HL-60 (cell line): Measurements from ENCODE around the gene MCM3AP.
A peak's percentile ranks its signal among the peaks of the same experiment; 100 is the strongest.

ENCODE experiments used
- DNase-seq, 2 experiments: peaks; one replicate each; pipeline ENCODE4 v3.0.0-alpha.2; 2010 to 2020; ENCODE audit warnings: low read depth in 1 of 2, low spot score in 1 of 2
- H3K27ac ChIP-seq: fragments of 250-450 bp; sonication (Bioruptor Pico); replicated peaks from 2 replicates; pipeline ENCODE4 v1.5.1; 2020; ENCODE audit warnings: mild to moderate bottlenecking, moderate library complexity
- H3K27me3 ChIP-seq: fragments of 250-450 bp; sonication (Bioruptor Pico); 2 replicates; pipeline ENCODE4 v1.5.1; 2021; ENCODE audit warnings: mild to moderate bottlenecking, moderate library complexity; ENCODE audit not compliant: insufficient read depth, poor library complexity, severe bottlenecking
- H3K4me3 ChIP-seq: replicated peaks from 2 replicates; pipeline ENCODE4 v1.5.1; 2011; ENCODE audit warnings: mild to moderate bottlenecking, control low read depth, low read length; ENCODE audit not compliant: insufficient read depth
- CTCF ChIP-seq: IDR thresholded peaks from one replicate; pipeline ENCODE4 v1.5.1; 2011; ENCODE audit warnings: low read length, control low read depth, inconsistent platforms; ENCODE audit not compliant: insufficient read depth
- GABPA ChIP-seq: IDR thresholded peaks from 2 replicates; pipeline ENCODE4 v1.6.1; 2012; ENCODE audit warnings: low read depth
- POLR2AphosphoS5 ChIP-seq: IDR thresholded peaks from 2 replicates; pipeline ENCODE4 v1.6.1; 2012; ENCODE audit warnings: low read depth
- REST ChIP-seq: IDR thresholded peaks from 2 replicates; pipeline ENCODE4 v1.6.1; 2012; ENCODE audit warnings: low read depth; ENCODE audit not compliant: insufficient replicate concordance
- SPI1 ChIP-seq: IDR thresholded peaks from 2 replicates; pipeline ENCODE4 v1.6.1; 2012; ENCODE audit warnings: low read depth, mild to moderate bottlenecking, borderline replicate concordance

Gene MCM3AP

GRCh38 chr21:46254208-46254975 is 31.0 kb downstream of the MCM3AP start:
- no peak overlapping the region for H3K4me3 ChIP-seq
- H3K27ac ChIP-seq: 0 out of 2 replicates have a peak overlapping the region, but pooled peaks have one; percentile 14
- no peak for DNase-seq
- TF ChIP-seq SPI1: no peak
- no peak for TF ChIP-seq POLR2AphosphoS5
- TF ChIP-seq CTCF: no peak
- no peak for TF ChIP-seq GABPA
- H3K27me3 ChIP-seq: no peaks in the 10 kb centered on the region

- no peak for TF ChIP-seq REST
- no peak for TF ChIP-seq GABPA
- no peak for TF ChIP-seq SPI1
- no peak for TF ChIP-seq CTCF
- TF ChIP-seq POLR2AphosphoS5: no peak
- no peak overlapping the region for H3K4me3 ChIP-seq
- 0 out of 2 replicates have a peak overlapping the region, but pooled peaks have one; percentile 14 for H3K27ac ChIP-seq
- H3K27me3 ChIP-seq: no peaks in the 10 kb centered on the region
- DNase-seq: peak; percentile 20 to 32
Measured at GRCh38 chr21:46253610-46254124, 31.7 kb downstream of the MCM3AP start.

GRCh38 chr21:46252840-46253239 is 32.6 kb downstream of the MCM3AP start:
- Histone ChIP-seq H3K4me3 (no peak overlapping the region), H3K27me3 (no peaks in the 10 kb centered on the region), H3K27ac (no peak overlapping the region)
- no peak for DNase-seq
- TF ChIP-seq CTCF (no peak), POLR2AphosphoS5 (no peak), SPI1 (no peak), GABPA (no peak), REST (no peak)
